ENCODE measurements around the gene CCDC88B. TPM values are rescaled to one million over a fixed set of nuclear protein-coding genes. Genes with fewer than 3 reads are reported as not detected.

Gene CCDC88B
- total and polyA plus RNA-seq, 2 of the 8 experiments (the other 6 are each of a cell fraction or from before 2014, with no cell fraction given): 5.9 to 12.5 TPM

DNA sequence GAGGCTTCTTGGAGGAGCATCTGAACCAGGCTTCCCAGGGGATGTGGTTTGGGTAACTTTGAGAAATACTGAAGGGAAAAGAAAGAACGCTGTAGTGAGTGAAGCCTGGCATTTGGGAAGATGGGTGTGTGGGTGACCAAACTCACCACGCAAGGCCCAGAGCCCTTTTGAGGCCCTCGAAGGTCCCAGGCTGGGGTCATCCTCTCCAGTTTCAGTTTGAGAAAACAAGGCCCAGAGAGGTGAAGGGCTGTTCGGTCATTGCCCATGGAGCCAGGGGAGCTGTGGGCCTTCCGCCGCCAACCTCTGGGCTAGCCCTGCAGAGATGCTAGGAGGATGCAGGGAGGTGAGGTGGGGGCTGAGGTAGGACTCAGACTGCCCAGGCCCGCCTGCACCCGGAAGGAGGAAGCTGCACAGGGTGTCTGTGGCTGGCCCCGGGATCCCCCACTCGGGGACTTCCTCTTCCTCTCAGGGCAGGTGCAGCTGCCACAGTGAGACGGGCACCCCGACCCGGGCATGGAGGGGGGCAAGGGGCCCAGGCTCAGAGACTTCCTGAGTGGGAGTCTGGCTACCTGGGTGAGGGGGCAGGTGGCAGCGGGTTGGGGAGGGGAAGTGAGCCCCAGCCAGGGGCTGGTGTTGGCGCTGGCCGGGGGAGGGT lies at the start of gene CCDC88B (continued):
- TF ChIP-seq TBP (IDR thresholded peaks at IDR 0.05; ENCODE audit: low read depth, low read length) (no peak), FOSL1 (IDR thresholded peaks at IDR 0.05; ENCODE audit: insufficient read depth, low read depth, low read length) (no peak), JUND (IDR thresholded peaks at IDR 0.05; ENCODE audit: low read length) (no peak), HDAC6 (IDR thresholded peaks at IDR 0.05; ENCODE audit: low read depth, low read length) (no peak), POLR2A (IDR thresholded peaks at IDR 0.05; ENCODE audit: control extremely low read depth in 1 of 2, low read depth in 2 of 2, low read length in 2 of 2) (no peak), TAF1 (IDR thresholded peaks at IDR 0.05; ENCODE audit: low read depth, low read length) (no peak), JUN (IDR thresholded peaks at IDR 0.05; ENCODE audit: low read depth, low read length) (no peak), CTBP2 (IDR thresholded peaks at IDR 0.05; ENCODE audit: borderline replicate concordance, insufficient read depth, insufficient read length, low read length) (no peak)
- TF ChIP-seq, protein P1, sequence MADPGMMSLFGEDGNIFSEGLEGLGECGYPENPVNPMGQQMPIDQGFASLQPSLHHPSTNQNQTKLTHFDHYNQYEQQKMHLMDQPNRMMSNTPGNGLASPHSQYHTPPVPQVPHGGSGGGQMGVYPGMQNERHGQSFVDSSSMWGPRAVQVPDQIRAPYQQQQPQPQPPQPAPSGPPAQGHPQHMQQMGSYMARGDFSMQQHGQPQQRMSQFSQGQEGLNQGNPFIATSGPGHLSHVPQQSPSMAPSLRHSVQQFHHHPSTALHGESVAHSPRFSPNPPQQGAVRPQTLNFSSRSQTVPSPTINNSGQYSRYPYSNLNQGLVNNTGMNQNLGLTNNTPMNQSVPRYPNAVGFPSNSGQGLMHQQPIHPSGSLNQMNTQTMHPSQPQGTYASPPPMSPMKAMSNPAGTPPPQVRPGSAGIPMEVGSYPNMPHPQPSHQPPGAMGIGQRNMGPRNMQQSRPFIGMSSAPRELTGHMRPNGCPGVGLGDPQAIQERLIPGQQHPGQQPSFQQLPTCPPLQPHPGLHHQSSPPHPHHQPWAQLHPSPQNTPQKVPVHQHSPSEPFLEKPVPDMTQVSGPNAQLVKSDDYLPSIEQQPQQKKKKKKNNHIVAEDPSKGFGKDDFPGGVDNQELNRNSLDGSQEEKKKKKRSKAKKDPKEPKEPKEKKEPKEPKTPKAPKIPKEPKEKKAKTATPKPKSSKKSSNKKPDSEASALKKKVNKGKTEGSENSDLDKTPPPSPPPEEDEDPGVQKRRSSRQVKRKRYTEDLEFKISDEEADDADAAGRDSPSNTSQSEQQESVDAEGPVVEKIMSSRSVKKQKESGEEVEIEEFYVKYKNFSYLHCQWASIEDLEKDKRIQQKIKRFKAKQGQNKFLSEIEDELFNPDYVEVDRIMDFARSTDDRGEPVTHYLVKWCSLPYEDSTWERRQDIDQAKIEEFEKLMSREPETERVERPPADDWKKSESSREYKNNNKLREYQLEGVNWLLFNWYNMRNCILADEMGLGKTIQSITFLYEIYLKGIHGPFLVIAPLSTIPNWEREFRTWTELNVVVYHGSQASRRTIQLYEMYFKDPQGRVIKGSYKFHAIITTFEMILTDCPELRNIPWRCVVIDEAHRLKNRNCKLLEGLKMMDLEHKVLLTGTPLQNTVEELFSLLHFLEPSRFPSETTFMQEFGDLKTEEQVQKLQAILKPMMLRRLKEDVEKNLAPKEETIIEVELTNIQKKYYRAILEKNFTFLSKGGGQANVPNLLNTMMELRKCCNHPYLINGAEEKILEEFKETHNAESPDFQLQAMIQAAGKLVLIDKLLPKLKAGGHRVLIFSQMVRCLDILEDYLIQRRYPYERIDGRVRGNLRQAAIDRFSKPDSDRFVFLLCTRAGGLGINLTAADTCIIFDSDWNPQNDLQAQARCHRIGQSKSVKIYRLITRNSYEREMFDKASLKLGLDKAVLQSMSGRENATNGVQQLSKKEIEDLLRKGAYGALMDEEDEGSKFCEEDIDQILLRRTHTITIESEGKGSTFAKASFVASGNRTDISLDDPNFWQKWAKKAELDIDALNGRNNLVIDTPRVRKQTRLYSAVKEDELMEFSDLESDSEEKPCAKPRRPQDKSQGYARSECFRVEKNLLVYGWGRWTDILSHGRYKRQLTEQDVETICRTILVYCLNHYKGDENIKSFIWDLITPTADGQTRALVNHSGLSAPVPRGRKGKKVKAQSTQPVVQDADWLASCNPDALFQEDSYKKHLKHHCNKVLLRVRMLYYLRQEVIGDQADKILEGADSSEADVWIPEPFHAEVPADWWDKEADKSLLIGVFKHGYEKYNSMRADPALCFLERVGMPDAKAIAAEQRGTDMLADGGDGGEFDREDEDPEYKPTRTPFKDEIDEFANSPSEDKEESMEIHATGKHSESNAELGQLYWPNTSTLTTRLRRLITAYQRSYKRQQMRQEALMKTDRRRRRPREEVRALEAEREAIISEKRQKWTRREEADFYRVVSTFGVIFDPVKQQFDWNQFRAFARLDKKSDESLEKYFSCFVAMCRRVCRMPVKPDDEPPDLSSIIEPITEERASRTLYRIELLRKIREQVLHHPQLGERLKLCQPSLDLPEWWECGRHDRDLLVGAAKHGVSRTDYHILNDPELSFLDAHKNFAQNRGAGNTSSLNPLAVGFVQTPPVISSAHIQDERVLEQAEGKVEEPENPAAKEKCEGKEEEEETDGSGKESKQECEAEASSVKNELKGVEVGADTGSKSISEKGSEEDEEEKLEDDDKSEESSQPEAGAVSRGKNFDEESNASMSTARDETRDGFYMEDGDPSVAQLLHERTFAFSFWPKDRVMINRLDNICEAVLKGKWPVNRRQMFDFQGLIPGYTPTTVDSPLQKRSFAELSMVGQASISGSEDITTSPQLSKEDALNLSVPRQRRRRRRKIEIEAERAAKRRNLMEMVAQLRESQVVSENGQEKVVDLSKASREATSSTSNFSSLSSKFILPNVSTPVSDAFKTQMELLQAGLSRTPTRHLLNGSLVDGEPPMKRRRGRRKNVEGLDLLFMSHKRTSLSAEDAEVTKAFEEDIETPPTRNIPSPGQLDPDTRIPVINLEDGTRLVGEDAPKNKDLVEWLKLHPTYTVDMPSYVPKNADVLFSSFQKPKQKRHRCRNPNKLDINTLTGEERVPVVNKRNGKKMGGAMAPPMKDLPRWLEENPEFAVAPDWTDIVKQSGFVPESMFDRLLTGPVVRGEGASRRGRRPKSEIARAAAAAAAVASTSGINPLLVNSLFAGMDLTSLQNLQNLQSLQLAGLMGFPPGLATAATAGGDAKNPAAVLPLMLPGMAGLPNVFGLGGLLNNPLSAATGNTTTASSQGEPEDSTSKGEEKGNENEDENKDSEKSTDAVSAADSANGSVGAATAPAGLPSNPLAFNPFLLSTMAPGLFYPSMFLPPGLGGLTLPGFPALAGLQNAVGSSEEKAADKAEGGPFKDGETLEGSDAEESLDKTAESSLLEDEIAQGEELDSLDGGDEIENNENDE (IDR thresholded peaks at IDR 0.05; ENCODE audit: insufficient replicate concordance, low read length): no peak

Measured in H1 (cell line).